Smooth muscle cell (in vitro differentiated cells): ENCODE measurements around the gene STRA6. TPM values are rescaled to one million over a fixed set of nuclear protein-coding genes. Genes with fewer than 3 reads are reported as not detected.

Source experiments
- DNase-seq: peaks from one replicate; lab custom pipeline; 2025; ENCODE audit not compliant: unreplicated experiment; lab: John Stamatoyannopoulos, UW
- H2AFZ ChIP-seq: fragments of 200-600 bp; sonication (generic); 2 replicates; pipeline ENCODE4 v1.6.0; 2016; ENCODE audit warnings: antibody characterized with exemption, low read depth, mild to moderate bottlenecking
- H3F3A ChIP-seq: fragments of 200-600 bp; sonication (generic); 2 replicates; pipeline ENCODE4 v1.6.0; 2017; ENCODE audit warnings: antibody characterized with exemption, low read depth
- H3K27ac ChIP-seq: fragments of 200-600 bp; sonication (generic); 2 replicates; pipeline ENCODE4 v1.5.1; 2016; ENCODE audit warnings: low read depth, mild to moderate bottlenecking
- H3K27me3 ChIP-seq: fragments of 200-600 bp; sonication (generic); 2 replicates; pipeline ENCODE4 v1.6.1; 2016; ENCODE audit warnings: low read depth, mild to moderate bottlenecking
- H3K36me3 ChIP-seq: fragments of 200-600 bp; sonication (generic); 2 replicates; pipeline ENCODE4 v1.5.1; 2016; ENCODE audit warnings: low read depth
- H3K4me1 ChIP-seq: fragments of 200-600 bp; sonication (generic); 2 replicates; pipeline ENCODE4 v1.5.1; 2016; ENCODE audit warnings: low read depth
- H3K4me2 ChIP-seq: fragments of 200-600 bp; sonication (generic); 2 replicates; pipeline ENCODE4 v1.6.0; 2016; ENCODE audit warnings: mild to moderate bottlenecking
- H3K4me3 ChIP-seq: fragments of 200-600 bp; sonication (generic); 2 replicates; pipeline ENCODE4 v1.5.1; 2016; ENCODE audit warnings: mild to moderate bottlenecking
- H3K79me2 ChIP-seq: fragments of 200-600 bp; sonication (generic); 2 replicates; pipeline ENCODE4 v1.6.0; 2016; ENCODE audit warnings: low read depth, mild to moderate bottlenecking
- H3K9ac ChIP-seq: fragments of 200-600 bp; sonication (generic); 2 replicates; pipeline ENCODE4 v1.6.0; 2016; ENCODE audit warnings: low read depth
- H3K9me3 ChIP-seq: fragments of 200-600 bp; sonication (generic); replicated peaks from 2 replicates; pipeline ENCODE4 v1.5.1; 2016; ENCODE audit warnings: low read depth
- H4K20me1 ChIP-seq: fragments of 200-600 bp; sonication (generic); 2 replicates; pipeline ENCODE4 v1.6.0; 2016; ENCODE audit warnings: low read depth
- CTCF ChIP-seq: fragments of 200-600 bp; sonication (generic); IDR thresholded peaks from 2 replicates; pipeline ENCODE4 v1.5.1; 2017; ENCODE audit warnings: borderline replicate concordance, mild to moderate bottlenecking, antibody characterized with exemption; ENCODE audit not compliant: insufficient read depth, poor library complexity, severe bottlenecking
- WGBS: methylation state at CpG from one replicate; pipeline ENCODE4 v1.1.7; 2016; ENCODE audit warnings: low lambda C conversion rate; 5-methylcytosine and 5-hydroxymethylcytosine counted together
- polyA plus RNA-seq: library from polyadenylated mRNA; unstranded; fragments of >200 nt; fragmentation: Nextera tagmentation; extraction: Ambion mirVana; gene quantifications from 2 replicates; pipeline ENCODE4 v1.2.1, GENCODE V29; 2016
- total RNA-seq: library from RNA; depleted of rRNA; stranded (reverse); fragments of >200 nt; gene quantifications from 2 replicates; pipeline ENCODE4 v1.2.3, GENCODE V29; 2014

The STRA6 gene
- total and polyA plus RNA-seq, 2 experiments from 2014 or later = 124 to 253 TPM

GRCh38 chr15:74174219-74174957 lies 28.2 kb downstream of the STRA6 start:
- H3K4me2 ChIP-seq = peak overlapping the region; percentile 63

GRCh38 chr15:74173380-74174218 lies 29.0 kb downstream of the STRA6 start, which contains the start of gene ISLR:
Gene ISLR (plus strand): TSS chr15:74173710. CDS start chr15:74174859, 1,149 bp downstream.
- no peaks in the 10 kb centered on the region for H4K20me1 ChIP-seq
- H3K4me1 ChIP-seq = peaks cover 39% of the 10 kb centered on the region
- no peaks in the 10 kb centered on the region for H3K27me3 ChIP-seq
- peaks cover 44% of the 10 kb centered on the region for H3F3A ChIP-seq
- H3K9ac ChIP-seq = no peak within 1 kb of the TSS
- DNase-seq = no peak
- TF ChIP-seq CTCF = no peak
- H3K4me2 ChIP-seq = peak within 1 kb of the TSS; percentile 63
- H3K79me2 ChIP-seq = no peaks in the 10 kb centered on the region
- no peak within 1 kb of the TSS for H2AFZ ChIP-seq
- H3K36me3 ChIP-seq = no peaks in the 10 kb centered on the region
- WGBS = 50% methylated on average over 20 of the region's 20 CpGs
- H3K9me3 ChIP-seq = no peaks in the 10 kb centered on the region
- no peak within 1 kb of the TSS for H3K4me3 ChIP-seq
- peak within 1 kb of the TSS; percentile 71 for H3K27ac ChIP-seq

More at GRCh38 chr15:74174219-74174957, 28.2 kb downstream of the STRA6 start:
- H3K79me2 ChIP-seq = no peaks in the 10 kb centered on the region
- H2AFZ ChIP-seq = no peak overlapping the region
- no peaks in the 10 kb centered on the region for H3K36me3 ChIP-seq
- DNase-seq = peak; percentile 50
- H3K4me3 ChIP-seq = no peak overlapping the region
- 48% methylated on average over 17 of the region's 20 CpGs for WGBS
- H4K20me1 ChIP-seq = no peaks in the 10 kb centered on the region
- no peak overlapping the region for H3K9ac ChIP-seq
- peaks cover 44% of the 10 kb centered on the region for H3K4me1 ChIP-seq
- peaks cover 49% of the 10 kb centered on the region for H3F3A ChIP-seq
- H3K9me3 ChIP-seq = no peaks in the 10 kb centered on the region
- H3K27ac ChIP-seq = peak overlapping the region; percentile 71
- TF ChIP-seq CTCF = no peak
- H3K27me3 ChIP-seq = no peaks in the 10 kb centered on the region

GRCh38 chr15:74172701-74173379 lies 29.7 kb downstream of the STRA6 start:
- Histone ChIP-seq H3K27me3 (no peaks in the 10 kb centered on the region), H3K4me2 (peak overlapping the region; percentile 63), H3K4me3 (no peak overlapping the region), H3K9ac (no peak overlapping the region), H3F3A (peaks cover 36% of the 10 kb centered on the region), H2AFZ (no peak overlapping the region), H4K20me1 (no peaks in the 10 kb centered on the region), H3K36me3 (no peaks in the 10 kb centered on the region), H3K79me2 (no peaks in the 10 kb centered on the region), H3K27ac (peak overlapping the region; percentile 71), H3K4me1 (peaks cover 39% of the 10 kb centered on the region), H3K9me3 (no peaks in the 10 kb centered on the region)
- no peak for DNase-seq
- no peak for TF ChIP-seq CTCF
- 74% methylated on average over 13 of the region's 13 CpGs for WGBS
